NT2/D1 (cell line): ENCODE data around the gene CYFIP1.

ENCODE experiments used
- DNase-seq: peaks from one replicate; pipeline ENCODE4 v3.0.0-alpha.2; 2011; ENCODE audit warnings: low read depth, low spot score
- H3K27me3 ChIP-seq: 2 replicates; pipeline ENCODE4 v1.6.0; 2011; ENCODE audit warnings: mild to moderate bottlenecking; ENCODE audit not compliant: insufficient read length, insufficient read depth
- H3K36me3 ChIP-seq: 2 replicates; pipeline ENCODE4 v1.6.1; 2011; ENCODE audit warnings: mild to moderate bottlenecking, low read length, mixed read lengths; ENCODE audit not compliant: insufficient read depth, insufficient read length
- H3K4me1 ChIP-seq: 2 replicates; pipeline ENCODE4 v1.5.1; 2011; ENCODE audit not compliant: insufficient read depth, insufficient read length
- H3K4me3 ChIP-seq: 2 replicates; pipeline ENCODE4 v1.5.1; 2011; ENCODE audit warnings: low read depth; ENCODE audit not compliant: insufficient read length
- H3K9ac ChIP-seq: 2 replicates; pipeline ENCODE4 v1.6.0; 2011; ENCODE audit warnings: low read depth; ENCODE audit not compliant: insufficient read length
- H3K9me3 ChIP-seq: 2 replicates; pipeline ENCODE4 v1.5.1; 2011; ENCODE audit warnings: mild to moderate bottlenecking, low read length; ENCODE audit not compliant: insufficient read depth
- SUZ12 ChIP-seq: IDR thresholded peaks from 2 replicates; pipeline ENCODE4 v1.6.1; 2011; ENCODE audit not compliant: insufficient read length, insufficient read depth; ENCODE audit errors: extremely low read depth
- YY1 ChIP-seq: IDR thresholded peaks from 2 replicates; pipeline ENCODE4 v1.6.1; 2011; ENCODE audit not compliant: insufficient read length, insufficient read depth
- ZNF274 ChIP-seq: IDR thresholded peaks from 2 replicates; pipeline ENCODE4 v1.6.1; 2011; ENCODE audit warnings: mild to moderate bottlenecking, low read depth, low read length

The CYFIP1 gene

DNA sequence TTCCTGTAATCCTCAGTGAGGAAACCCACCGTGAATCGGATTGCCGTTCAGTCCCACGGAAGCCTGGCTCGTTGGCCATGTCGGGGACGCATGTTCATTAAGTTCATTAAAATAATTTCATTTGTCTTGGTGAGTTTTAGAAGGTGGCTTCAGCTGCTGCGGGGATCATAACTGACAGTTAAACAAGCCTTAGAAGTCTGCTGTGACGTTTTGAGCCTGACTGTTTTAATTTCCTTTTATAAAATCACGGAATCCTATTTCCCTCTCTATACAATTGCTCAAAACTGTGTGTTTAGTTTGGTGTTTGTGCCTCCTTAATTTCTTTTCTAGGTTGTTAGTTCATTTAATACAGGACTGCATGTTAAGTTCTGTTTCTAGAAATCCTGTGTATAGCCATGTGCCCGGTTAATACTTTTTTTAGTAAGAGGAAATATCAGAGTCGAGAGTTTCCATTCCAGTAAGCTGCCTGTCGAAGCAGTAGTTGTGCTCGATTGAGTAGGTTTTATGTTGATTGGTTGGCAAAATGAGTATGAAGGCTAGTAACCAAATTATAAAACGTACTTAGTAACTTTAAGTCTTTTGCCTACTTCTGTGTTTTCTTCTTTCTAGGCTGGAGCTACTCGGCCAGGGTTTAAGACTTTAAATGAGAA lies 141.0 kb downstream of the CYFIP1 start:
- H3K9me3 ChIP-seq = peaks cover 3% of the 10 kb centered on the region; the same call in 1 of the 2 replicates
- no peak for DNase-seq
- no peaks in the 10 kb centered on the region for H3K4me1 ChIP-seq
- peak overlapping the region; percentile 92 for H3K4me3 ChIP-seq
- H3K27me3 ChIP-seq = no peaks in the 10 kb centered on the region
- H3K9ac ChIP-seq = peak overlapping the region; percentile 93
- TF ChIP-seq ZNF274 (no peak), SUZ12 (no peak), YY1 (no peak)
- H3K36me3 ChIP-seq = peaks cover 28% of the 10 kb centered on the region

DNA sequence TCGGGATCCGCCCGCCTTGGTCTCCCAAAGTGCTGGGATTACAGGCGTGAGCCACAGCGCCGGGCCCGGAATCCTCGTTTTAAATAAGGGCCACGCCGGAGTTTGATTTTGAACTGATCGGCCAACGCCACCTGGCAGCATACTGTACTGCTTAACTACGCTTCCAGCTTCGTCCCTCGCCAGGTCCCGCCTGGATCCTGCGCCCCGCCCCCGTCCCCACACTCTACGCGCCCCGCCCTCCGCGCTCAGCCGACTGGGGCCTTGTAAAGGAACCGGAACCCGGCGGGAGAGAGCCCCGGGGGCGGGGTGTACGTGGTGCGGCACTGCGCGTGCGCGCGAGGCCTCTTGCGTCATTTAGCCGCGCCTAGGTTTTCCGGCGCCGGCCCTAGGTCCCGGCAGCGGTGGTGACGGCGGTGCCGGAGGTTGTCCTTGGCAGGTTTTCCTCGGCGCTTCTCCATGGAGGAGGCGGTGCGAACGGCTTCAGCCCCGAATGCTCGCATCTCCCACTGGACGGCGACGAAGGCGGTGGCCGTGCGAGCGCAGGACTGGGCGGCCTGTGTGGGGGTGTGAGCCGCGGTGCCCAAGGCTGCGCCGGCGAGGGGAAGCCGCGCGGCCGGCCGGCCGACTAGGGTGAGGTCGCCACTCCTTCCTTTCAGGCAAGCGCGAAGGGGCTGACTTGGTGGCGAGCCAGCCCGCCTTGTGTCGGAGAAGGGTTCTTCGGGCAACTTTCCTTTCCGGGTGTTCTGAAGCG lies 141.7 kb downstream of the CYFIP1 start, which contains the start of gene NIPA2:
Gene NIPA2, plus strand, starts transcription at position 375 of the 751 bp plus-strand sequence. CDS start 13,066 bp downstream, outside the sequence.
- Histone ChIP-seq H3K27me3 (no peaks in the 10 kb centered on the region), H3K4me1 (no peaks in the 10 kb centered on the region), H3K9me3 (peaks cover 3% of the 10 kb centered on the region; the same call in 1 of the 2 replicates), H3K36me3 (peaks cover 23% of the 10 kb centered on the region), H3K9ac (peak within 1 kb of the TSS; percentile 93), H3K4me3 (peak within 1 kb of the TSS; percentile 92)
- TF ChIP-seq YY1 = no peak
- TF ChIP-seq ZNF274 = no peak
- TF ChIP-seq SUZ12 = no peak
- peak; percentile 92 for DNase-seq

DNA sequence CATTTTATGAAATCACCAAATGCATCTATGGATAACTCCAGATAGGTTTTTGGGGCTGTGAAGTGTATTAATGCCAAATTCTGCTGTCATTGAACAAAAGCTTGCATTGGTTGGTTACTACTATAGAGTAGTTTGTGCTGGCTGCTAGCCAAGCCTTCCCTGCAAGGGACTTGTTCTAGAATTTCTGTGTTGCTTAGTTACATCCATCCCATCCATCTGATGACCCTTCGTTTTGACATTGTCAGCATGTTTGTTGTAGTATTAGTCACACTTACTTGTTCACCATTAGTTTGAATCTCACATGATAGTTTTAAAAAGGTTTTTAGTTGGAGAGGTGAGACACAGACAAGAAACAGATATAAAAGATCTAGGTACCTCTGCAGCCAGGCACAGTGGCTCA lies 148.7 kb downstream of the CYFIP1 start:
- Histone ChIP-seq H3K9me3 (peaks cover 3% of the 10 kb centered on the region; the same call in 1 of the 2 replicates), H3K9ac (no peak overlapping the region), H3K36me3 (peaks cover 19% of the 10 kb centered on the region), H3K27me3 (no peaks in the 10 kb centered on the region), H3K4me3 (no peak overlapping the region), H3K4me1 (peaks cover 2% of the 10 kb centered on the region)
- DNase-seq = no peak
- TF ChIP-seq YY1 (no peak), ZNF274 (no peak), SUZ12 (no peak)

DNA sequence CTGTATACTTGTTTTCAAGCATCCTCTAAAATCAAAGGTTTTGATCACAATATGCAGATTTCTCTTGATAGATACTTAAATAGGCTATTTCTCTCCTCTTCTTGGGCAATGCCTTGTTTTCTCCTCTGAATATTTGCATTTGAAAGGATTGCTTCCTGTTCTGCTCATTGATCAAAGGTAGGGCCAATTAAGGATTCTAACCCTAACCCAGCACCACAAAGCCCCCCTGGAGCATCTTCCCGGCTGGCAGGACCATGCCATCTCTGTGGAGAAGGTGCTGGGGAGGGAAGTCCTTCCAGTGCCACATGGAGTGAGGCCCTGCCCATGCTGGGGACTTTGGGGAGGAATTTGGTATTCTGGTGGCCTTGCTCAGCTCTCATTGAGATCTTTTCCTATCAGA lies 153.0 kb downstream of the CYFIP1 start:
- H3K9ac ChIP-seq = no peak overlapping the region
- H3K9me3 ChIP-seq = no peaks in the 10 kb centered on the region
- H3K4me1 ChIP-seq = peaks cover 2% of the 10 kb centered on the region
- peaks cover 38% of the 10 kb centered on the region for H3K36me3 ChIP-seq
- no peak overlapping the region for H3K4me3 ChIP-seq
- H3K27me3 ChIP-seq = no peaks in the 10 kb centered on the region
- no peak for TF ChIP-seq SUZ12
- no peak for TF ChIP-seq YY1
- no peak for TF ChIP-seq ZNF274
- DNase-seq = no peak

DNA sequence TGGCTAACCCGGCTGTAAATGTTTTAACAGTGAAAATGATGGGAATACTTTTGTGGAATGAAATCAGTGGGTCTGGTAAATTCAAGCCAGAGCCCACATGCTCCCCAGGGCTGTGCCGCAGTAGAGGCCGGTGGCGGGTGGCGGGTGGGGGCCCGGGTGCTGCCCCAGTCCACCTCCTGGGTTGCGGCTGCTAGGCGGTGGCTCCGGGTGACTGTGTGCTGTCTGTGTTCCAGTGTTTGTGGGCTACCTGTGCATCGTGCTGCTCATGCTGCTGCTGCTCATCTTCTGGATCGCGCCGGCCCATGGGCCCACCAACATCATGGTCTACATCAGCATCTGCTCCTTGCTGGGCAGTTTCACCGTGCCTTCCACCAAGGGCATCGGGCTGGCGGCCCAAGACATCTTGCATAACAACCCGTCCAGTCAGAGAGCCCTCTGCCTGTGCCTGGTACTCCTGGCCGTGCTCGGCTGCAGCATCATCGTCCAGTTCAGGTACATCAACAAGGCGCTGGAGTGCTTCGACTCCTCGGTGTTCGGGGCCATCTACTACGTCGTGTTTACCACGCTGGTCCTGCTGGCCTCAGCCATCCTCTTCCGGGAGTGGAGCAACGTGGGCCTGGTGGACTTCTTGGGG lies 156.6 kb downstream of the CYFIP1 start:
- Histone ChIP-seq H3K9me3 (no peaks in the 10 kb centered on the region), H3K4me3 (no peak overlapping the region), H3K9ac (no peak overlapping the region), H3K27me3 (no peaks in the 10 kb centered on the region), H3K4me1 (peaks cover 2% of the 10 kb centered on the region), H3K36me3 (peaks cover 47% of the 10 kb centered on the region)
- no peak for DNase-seq
- no peak for TF ChIP-seq ZNF274
- TF ChIP-seq YY1 = no peak
- no peak for TF ChIP-seq SUZ12

DNA sequence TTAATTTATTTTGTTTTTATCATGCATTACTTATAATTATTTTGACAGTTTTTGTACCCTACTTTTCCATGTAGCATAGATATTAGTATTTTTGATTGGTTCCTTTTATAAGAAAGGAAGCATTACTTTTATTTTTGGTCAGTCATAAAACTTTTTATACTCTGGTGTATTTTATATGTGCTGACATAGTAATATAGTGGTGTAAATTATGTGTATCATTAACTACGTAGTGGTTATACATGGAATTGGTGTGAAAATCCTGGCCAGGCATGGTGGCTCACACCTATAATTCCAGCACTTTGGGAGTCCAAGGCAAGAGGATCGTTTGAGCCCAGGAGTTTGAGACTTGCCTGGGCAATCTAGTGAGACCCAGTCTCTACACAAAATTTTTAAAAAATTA lies 160.5 kb downstream of the CYFIP1 start:
- peaks cover 26% of the 10 kb centered on the region for H3K36me3 ChIP-seq
- no peak for TF ChIP-seq YY1
- no peak for TF ChIP-seq ZNF274
- TF ChIP-seq SUZ12 = no peak
- H3K4me1 ChIP-seq = no peaks in the 10 kb centered on the region
- no peak overlapping the region for H3K4me3 ChIP-seq
- H3K27me3 ChIP-seq = no peaks in the 10 kb centered on the region
- no peak for DNase-seq
- no peak overlapping the region for H3K9ac ChIP-seq
- H3K9me3 ChIP-seq = no peaks in the 10 kb centered on the region
